IPS-NIHi7 (cell line): ENCODE data around the gene HIGD1A.
"Not testable (repeated sequence)": the region's sequence is repeated elsewhere in the genome, so short reads cannot be mapped to it uniquely, and the experiment has no call there.

Experiments used
- DNase-seq: peaks from one replicate; pipeline ENCODE4 v3.0.0; 2012; ENCODE audit warnings: mixed read lengths; ENCODE audit errors: extremely low spot score

HIGD1A gene

GRCh38 chr3:42829083-42829627 lies 24.9 kb upstream of the HIGD1A start:
- no peak for DNase-seq

- no peak for DNase-seq
Measured at GRCh38 chr3:42827654-42828053, 23.4 kb upstream of the HIGD1A start.

- no peak for DNase-seq
Measured at GRCh38 chr3:42827023-42827422, 22.7 kb upstream of the HIGD1A start.

- no peak for DNase-seq
Measured at GRCh38 chr3:42826141-42826540, 21.9 kb upstream of the HIGD1A start.

GRCh38 chr3:42823351-42823750 lies 19.1 kb upstream of the HIGD1A start:
- no peak for DNase-seq

- no peak for DNase-seq
Measured at GRCh38 chr3:42822828-42823227, 18.5 kb upstream of the HIGD1A start.

- DNase-seq = no peak
Measured at GRCh38 chr3:42820746-42821051, 16.4 kb upstream of the HIGD1A start.

GRCh38 chr3:42819351-42819965 lies 15.2 kb upstream of the HIGD1A start:
- DNase-seq = peak; percentile 20

- no peak for DNase-seq
Measured at GRCh38 chr3:42815826-42816225, 11.5 kb upstream of the HIGD1A start.

GRCh38 chr3:42814914-42815507 lies 10.7 kb upstream of the HIGD1A start:
- DNase-seq = no peak

- DNase-seq = no peak
Measured at GRCh38 chr3:42814246-42814645, 10.0 kb upstream of the HIGD1A start.

GRCh38 chr3:42811118-42811883 lies 7.0 kb upstream of the HIGD1A start:
- not testable (repeated sequence) for DNase-seq

- DNase-seq = not testable (repeated sequence)
Measured at GRCh38 chr3:42810706-42811105, 6.4 kb upstream of the HIGD1A start.

- DNase-seq = no peak
Measured at GRCh38 chr3:42809202-42809601, 4.9 kb upstream of the HIGD1A start, which contains the start of gene ACKR2. Gene ACKR2, plus strand, starts transcription at chr3:42809445. Its CDS starts 55,058 bp downstream, at chr3:42864503.

- no peak for DNase-seq
Measured at GRCh38 chr3:42807929-42808328, 3.6 kb upstream of the HIGD1A start.

GRCh38 chr3:42805141-42805821 lies 991 bp upstream of the HIGD1A start:
- peak; percentile 54 for DNase-seq

- no peak for DNase-seq
Measured at GRCh38 chr3:42804831-42805132, 492 bp upstream of the HIGD1A start.

GRCh38 chr3:42803414-42804105 lies 730 bp downstream of the HIGD1A start:
- peak; percentile 31 for DNase-seq

GRCh38 chr3:42802876-42803413 lies 1.3 kb downstream of the HIGD1A start:
- peak; percentile 13 for DNase-seq

- no peak for DNase-seq
Measured at GRCh38 chr3:42801784-42802183, 2.5 kb downstream of the HIGD1A start.

GRCh38 chr3:42801048-42801620 lies 3.2 kb downstream of the HIGD1A start:
- no peak for DNase-seq
